ENCODE results near the gene RHAG. TPM values are rescaled to one million over a fixed set of nuclear protein-coding genes. Genes with fewer than 3 reads are reported as not detected.

Gene RHAG
- polyA plus RNA-seq, 4 donors, result 0.86 to 1.3 (median 1.2) TPM

DNA sequence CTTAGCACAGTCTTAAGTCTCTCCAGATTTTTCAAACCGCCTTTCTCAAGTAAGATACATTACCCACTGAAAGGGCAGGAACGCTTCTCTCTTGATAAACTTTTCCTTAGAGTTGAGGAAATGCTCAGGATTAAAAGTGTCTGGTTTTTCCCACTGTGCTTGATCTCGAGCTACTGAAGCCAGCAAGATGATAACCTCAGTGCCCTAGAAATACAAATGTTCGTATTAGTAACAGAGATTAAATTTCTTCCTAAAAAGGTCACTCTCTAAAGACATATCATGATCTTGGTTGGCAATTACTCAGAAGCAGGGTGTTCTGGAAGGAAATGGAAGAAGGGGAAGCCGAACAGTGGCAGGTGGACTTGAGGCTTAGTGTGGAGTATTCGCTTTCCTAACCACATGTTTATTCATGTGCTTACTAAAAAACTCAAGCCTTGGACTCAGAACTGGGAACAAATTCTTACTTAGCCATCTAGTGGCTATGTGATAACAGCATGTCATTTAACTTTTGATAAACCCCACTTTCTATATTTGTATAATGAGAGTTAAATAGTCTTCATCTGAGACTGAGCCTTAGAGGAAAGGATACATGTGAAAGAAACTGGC, 66.1 kb downstream of the RHAG start:
- DNase-seq (ENCODE audit: low read depth in 4 of 4, low spot score in 3 of 4), result no peak

DNA sequence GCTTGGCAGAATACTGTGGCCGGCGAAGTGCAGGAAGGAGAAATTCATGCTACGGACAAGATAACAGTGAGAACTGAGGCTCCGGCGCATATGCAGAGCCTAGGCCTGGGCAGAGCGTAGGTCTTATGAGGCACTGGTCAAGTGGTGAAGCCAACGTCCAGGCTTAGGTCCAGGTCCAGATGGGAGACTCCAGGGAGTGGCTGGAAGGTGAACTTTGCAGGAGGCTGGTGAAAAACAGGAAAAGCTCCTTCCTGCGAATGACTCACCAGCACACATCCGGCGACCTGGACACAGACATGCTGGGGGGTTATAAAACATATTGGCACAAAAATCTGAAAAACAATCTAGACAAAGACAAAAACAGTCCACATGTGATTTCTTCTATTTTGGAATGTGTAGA, 70.8 kb downstream of the RHAG start:
- no peak for DNase-seq (ENCODE audit: low read depth in 4 of 4, low spot score in 3 of 4)

DNA sequence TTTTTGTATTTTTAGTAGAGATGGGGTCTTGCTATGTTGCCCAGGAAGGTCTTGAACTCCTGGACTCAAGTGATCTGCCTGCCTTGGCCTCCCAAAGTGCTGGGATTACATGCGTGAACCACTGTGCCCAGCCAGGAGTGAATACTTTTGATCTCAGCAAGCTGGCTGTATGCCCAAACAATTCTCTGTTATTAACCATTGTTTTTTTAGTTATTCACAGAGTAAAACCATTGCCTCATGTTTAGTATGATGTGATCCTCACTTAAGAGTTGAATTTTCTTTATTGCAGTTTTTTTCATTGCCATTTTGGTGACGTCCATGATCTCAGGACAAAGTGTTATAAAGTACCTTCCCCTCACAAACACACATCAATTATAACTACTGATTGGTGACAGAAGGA, 71.4 kb downstream of the RHAG start:
- DNase-seq (ENCODE audit: low read depth in 4 of 4, low spot score in 3 of 4), result no peak

DNA sequence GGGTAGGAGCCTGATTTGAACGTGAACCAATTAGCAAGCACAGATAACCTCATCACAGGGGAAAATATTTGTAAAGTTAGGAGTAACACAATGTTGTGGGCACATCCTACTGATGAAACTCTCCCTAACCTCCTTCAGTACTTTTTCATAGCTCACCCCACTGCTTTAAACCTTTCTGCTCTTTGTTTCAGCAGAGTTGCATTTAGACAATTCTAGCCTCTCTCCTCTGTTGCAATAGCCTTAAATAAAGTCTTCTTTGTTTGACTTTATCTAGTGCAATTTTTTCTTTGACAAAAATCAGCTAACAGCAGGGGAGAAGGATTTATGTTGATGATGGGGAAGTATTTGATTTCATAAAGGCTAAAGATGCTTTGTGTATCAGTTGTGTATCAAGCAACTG, 72.1 kb downstream of the RHAG start:
- DNase-seq (ENCODE audit: low read depth in 4 of 4, low spot score in 3 of 4), result no peak

DNA sequence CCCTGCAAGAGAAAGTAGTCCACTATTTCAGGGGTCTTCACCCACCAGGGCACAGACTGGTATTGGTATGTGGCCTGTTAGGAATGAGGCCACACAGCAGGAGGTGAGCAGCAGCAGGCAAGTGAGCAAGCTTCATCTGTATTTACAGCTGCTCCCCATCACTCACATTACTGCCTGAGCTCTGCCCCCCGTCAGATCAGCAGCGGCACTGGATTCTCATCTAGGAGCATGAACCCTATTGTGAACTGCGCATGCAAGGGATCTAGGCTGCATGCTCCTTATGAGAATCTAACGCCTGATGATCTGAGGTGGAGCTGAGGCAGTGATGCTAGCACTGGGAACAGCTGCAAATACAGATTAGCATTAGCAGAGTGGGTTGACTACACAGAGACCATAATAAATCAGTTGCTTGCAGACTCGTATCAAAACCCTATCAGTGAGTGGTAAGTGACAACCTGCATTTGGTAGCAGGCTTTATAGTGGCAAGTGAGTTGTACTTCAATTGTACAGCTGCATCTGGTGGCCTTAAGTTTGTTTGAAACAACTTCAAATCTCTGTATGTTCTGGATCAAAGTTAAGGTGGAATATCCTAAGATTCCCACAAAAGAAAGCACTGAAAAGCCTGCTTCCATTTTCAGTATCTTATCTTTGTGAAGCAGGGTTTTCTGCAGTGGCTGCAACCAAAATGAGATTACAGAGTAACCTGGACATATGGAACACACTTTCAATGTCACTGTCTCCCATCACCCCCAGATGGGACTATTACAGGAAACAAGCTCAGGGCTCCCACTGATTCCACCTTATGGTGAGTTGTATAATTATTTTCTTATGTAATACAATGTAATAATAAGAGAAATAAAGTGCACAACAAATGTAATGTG, 73.4 kb downstream of the RHAG start:
- no peak for DNase-seq (ENCODE audit: low read depth in 4 of 4, low spot score in 3 of 4)

DNA sequence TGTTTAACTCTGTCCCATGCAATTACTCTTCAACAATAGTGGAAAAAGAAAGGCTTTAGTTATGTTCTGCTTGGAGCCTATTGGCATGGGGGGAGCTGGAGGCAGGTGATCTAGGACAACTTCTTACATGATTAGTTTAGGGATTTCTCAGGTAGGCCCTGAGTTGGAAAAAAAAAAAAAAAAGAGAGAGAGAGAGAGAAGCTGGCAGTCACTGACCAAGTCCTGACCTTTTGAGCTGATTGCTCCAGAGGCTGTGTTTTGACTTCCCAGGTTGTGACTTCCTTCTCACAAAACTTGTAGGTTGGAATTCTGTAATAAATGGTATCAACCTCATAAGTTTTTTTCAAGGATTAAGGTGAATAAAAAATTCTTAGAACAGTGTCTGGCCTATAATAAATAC, 78.4 kb downstream of the RHAG start:
- DNase-seq (ENCODE audit: low read depth in 4 of 4, low spot score in 3 of 4), result no peak

DNA sequence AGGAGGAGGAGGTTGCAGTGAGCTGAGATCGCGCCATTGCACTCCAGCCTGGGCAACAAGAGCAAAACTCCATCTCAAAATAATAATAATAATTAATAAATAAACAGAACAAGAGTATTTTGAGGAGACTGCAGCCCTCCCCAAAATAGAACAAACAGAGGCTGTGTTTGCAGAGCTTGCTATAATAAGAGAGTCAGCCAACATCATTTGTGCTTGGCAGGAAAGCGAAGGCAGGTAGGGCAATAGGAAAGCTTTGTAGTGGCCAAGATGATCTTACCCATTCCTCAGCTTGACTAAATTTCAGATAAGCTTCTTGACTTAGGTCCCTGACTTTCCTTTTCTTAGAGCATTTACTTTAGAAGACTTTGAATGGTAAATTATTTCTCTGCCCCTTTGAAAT, 79.5 kb downstream of the RHAG start:
- no peak for DNase-seq (ENCODE audit: low read depth in 4 of 4, low spot score in 3 of 4)

DNA sequence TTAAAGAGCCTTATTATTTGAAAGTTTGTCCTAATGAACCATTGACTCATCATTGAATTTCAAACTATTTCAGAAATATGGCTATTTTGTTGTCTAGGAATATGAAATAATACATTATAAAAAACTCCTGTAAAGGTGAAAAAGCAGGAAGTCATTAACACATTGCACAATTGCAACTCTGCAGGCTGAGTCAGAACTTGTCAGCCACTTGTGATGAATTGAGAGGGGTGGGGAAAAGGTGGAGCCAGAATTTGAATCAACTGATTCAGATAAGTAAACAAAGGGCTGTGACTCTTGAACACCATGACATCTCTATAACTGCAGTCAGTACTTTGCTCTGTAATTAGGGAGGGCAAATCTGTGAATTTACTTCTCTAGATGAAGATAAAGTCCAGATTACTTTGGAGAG, 80.2 kb downstream of the RHAG start:
- no peak for DNase-seq (ENCODE audit: low read depth in 4 of 4, low spot score in 3 of 4)

DNA sequence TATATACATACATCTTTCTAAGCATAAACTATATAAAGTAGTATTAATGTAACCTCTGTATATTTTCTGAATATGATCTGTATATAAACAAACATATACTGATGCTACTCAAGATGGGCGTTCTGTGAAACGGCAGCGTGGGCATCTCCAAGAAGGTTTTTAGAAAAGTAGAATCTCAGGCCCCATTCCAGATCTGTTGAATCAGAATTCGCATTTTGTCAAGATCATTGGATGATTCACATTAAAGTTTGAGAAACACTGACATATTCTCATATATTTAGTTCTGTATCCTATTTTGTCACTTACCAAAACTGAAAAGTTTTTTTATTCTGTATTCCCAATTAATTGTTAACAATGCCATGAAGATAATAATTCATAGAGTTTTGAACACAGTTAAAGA, 80.7 kb downstream of the RHAG start:
- no peak for DNase-seq (ENCODE audit: low read depth in 4 of 4, low spot score in 3 of 4)

Other genes starting within 250 kb of the RHAG start
- 10 to 100 TPM; 50.7 to 57.6 (median 56.4) TPM for gene MMUT, start 173.6 kb downstream of the RHAG start, polyA plus RNA-seq (ENCODE audit: insufficient read length in 4 of 4)
- 10 to 100 TPM; 12.7 to 17.4 (median 13.6) TPM for gene CENPQ, start 173.5 kb downstream of the RHAG start, polyA plus RNA-seq (ENCODE audit: insufficient read length in 4 of 4)
- gene GLYATL3, start 136.9 kb downstream of the RHAG start, polyA plus RNA-seq (ENCODE audit: insufficient read length in 4 of 4), result not detected
- gene C6orf141, start 86.2 kb downstream of the RHAG start, polyA plus RNA-seq (ENCODE audit: insufficient read length in 4 of 4), result under 1 TPM; 0.53 to 0.90 (median 0.66) TPM
- gene CRISP2, start 76.7 kb upstream of the RHAG start, polyA plus RNA-seq (ENCODE audit: insufficient read length in 4 of 4), result under 1 TPM; 0.04 to 0.21 (median 0.18) TPM
- under 1 TPM in 3 of 4 donors, not detected in 1; 0.08 to 0.42 (median 0.24) TPM for gene CRISP3, start 107.5 kb upstream of the RHAG start, polyA plus RNA-seq (ENCODE audit: insufficient read length in 4 of 4)
- gene PGK2, start 150.4 kb upstream of the RHAG start, polyA plus RNA-seq (ENCODE audit: insufficient read length in 4 of 4), result not detected
- under 1 TPM in 1 of 4 donors, not detected in 3; 0.05 TPM for gene CRISP1, start 229.7 kb upstream of the RHAG start, polyA plus RNA-seq (ENCODE audit: insufficient read length in 4 of 4)